ENCODE data around the gene SLC16A7. TPM values are rescaled to one million over a fixed set of nuclear protein-coding genes. Genes with fewer than 3 reads are reported as not detected.

SLC16A7 gene
- total RNA-seq, 4 donors from 2014 or later = 16.9 to 45.4 (median 27.1) TPM

DNA sequence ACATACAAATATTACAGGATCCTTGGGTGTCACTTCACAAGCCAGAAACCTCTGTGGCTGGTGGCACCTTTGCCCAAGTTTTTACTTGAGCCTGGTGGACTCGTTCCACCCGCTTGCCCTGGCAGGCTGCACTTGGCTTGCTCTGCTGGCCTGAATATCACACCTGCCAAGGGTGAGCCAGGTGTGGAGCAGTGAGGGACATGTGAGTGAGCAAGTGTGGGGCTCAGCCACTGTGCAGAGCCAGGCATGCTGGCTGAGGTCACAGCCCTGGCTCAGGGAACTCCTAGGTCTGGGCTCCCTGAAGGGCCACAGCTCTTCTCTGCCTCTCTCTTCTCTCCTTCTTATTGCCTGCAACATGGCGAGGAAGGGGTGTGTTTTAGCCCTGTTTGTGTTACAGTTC lies 82.0 kb downstream of the SLC16A7 start:
- no peaks in the 10 kb centered on the region for H3K36me3 ChIP-seq
- H3K27me3 ChIP-seq = no peaks in the 10 kb centered on the region
- H3K27ac ChIP-seq (replicated peaks in 1 of 4) = no peak overlapping the region
- intact Hi-C loops (cut with DNase I) = no loop called here
- H3K4me1 ChIP-seq = peaks cover 0 to 22% (median 5%) of the 10 kb centered on the region in 4 donors
- no peak for DNase-seq (ENCODE audit: extremely low spot score)
- TF ChIP-seq EP300 (IDR thresholded peaks at IDR 0.05) (no peak), POLR2AphosphoS5 (IDR thresholded peaks at IDR 0.05) (no peak), POLR2A (IDR thresholded peaks at IDR 0.05; ENCODE audit: low read depth) (no peak)
- TF ChIP-seq, protein P1, sequence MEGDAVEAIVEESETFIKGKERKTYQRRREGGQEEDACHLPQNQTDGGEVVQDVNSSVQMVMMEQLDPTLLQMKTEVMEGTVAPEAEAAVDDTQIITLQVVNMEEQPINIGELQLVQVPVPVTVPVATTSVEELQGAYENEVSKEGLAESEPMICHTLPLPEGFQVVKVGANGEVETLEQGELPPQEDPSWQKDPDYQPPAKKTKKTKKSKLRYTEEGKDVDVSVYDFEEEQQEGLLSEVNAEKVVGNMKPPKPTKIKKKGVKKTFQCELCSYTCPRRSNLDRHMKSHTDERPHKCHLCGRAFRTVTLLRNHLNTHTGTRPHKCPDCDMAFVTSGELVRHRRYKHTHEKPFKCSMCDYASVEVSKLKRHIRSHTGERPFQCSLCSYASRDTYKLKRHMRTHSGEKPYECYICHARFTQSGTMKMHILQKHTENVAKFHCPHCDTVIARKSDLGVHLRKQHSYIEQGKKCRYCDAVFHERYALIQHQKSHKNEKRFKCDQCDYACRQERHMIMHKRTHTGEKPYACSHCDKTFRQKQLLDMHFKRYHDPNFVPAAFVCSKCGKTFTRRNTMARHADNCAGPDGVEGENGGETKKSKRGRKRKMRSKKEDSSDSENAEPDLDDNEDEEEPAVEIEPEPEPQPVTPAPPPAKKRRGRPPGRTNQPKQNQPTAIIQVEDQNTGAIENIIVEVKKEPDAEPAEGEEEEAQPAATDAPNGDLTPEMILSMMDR (IDR thresholded peaks at IDR 0.05) = no peak
- WGBS = 58% methylated on average over 3 of the region's 3 CpGs
- no peaks in the 10 kb centered on the region for H3K9me3 ChIP-seq
- no peak overlapping the region for H3K4me3 ChIP-seq

DNA sequence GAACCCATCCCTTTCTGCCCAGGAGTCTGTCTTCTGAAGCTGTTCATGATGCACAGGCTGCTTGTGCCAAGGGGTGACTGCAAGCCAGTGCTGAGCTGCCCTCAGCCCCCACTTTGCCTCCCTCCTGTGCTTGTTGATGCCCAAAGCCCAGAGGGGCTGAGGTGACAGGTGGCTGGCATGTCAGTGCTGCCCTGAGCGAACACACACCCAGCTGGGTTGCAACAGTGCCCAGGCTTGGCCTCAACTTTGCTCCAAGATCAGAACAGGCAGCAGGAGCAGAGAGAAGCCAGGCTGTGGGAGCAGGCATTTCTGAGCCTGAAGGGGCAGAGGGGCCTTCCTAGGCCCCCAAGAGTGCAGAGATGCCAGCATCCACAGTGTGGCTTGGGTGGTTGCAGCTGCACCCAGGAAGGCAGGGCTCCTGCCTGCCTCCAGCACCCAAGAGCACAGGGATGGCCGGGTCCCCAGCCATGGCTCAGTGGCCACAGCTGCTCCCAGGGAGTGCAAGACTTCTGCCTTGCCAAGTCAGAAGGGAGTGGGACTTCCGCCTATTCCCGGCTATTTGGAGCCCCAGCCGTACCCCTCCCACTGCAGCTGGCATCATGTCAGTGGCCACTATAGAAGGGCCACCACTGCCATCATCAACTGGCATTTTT lies 83.1 kb downstream of the SLC16A7 start:
- no peak for DNase-seq (ENCODE audit: extremely low spot score)
- 87% methylated on average over 3 of the region's 5 CpGs for WGBS
- Histone ChIP-seq H3K27ac (replicated peaks in 1 of 4) (no peak overlapping the region), H3K4me1 (peaks cover 0 to 22% (median 5%) of the 10 kb centered on the region in 4 donors), H3K36me3 (no peaks in the 10 kb centered on the region), H3K4me3 (no peak overlapping the region), H3K9me3 (no peaks in the 10 kb centered on the region), H3K27me3 (no peaks in the 10 kb centered on the region)
- intact Hi-C loops (cut with DNase I) = no loop called here
- TF ChIP-seq, protein P1 (IDR thresholded peaks at IDR 0.05) = no peak
- TF ChIP-seq POLR2A (IDR thresholded peaks at IDR 0.05; ENCODE audit: low read depth) = no peak
- no peak for TF ChIP-seq EP300 (IDR thresholded peaks at IDR 0.05)

DNA sequence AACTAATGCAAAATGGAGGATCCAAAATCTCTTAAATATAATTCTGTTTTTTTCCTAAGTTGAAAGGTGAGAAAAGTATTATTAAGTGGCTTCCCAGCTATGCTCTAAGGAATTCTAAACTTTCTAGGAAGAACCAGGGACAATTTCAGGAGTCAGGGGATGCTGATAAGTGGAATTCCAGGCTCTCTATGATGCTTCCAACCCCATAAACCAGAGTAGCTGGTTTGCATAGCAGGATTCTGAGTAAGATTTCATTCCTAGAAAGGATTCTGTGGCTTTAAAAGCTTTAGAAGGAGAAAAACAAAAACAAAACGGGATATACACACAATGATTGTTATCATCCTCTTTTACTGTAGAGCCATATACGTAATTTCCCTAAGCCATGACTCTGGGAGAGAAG lies 93.9 kb downstream of the SLC16A7 start:
- Histone ChIP-seq H3K4me3 (no peak overlapping the region), H3K36me3 (no peaks in the 10 kb centered on the region), H3K4me1 (no peaks in the 10 kb centered on the region), H3K27me3 (no peaks in the 10 kb centered on the region), H3K27ac (replicated peaks in 1 of 4) (no peak overlapping the region), H3K9me3 (peaks cover 0 to 3% (median 0%) of the 10 kb centered on the region in 4 donors)
- WGBS = 84% methylated on average over 2 of the region's 2 CpGs
- TF ChIP-seq, protein P1 (IDR thresholded peaks at IDR 0.05) = no peak
- TF ChIP-seq EP300 (IDR thresholded peaks at IDR 0.05) = no peak
- DNase-seq (ENCODE audit: extremely low spot score) = no peak
- intact Hi-C loops (cut with DNase I) = no loop called here

DNA sequence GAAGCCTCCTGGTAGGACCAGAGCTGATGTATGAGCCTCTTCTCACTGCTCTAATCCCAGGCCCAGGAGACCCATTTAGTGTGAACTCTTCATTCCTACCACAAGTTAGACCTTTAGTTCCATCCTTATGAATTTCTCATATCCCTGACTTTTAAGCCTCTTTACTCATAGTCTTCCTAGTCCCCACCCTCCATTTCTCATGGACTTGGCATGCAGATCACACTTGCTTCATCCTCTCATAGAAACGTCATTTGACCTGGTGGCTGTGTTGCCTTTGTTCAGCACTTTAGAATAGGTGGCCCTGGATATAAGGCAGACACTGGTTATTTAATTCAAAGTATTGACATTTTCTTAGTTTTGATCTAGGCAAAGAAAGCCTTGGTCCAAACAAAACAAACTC lies 99.5 kb downstream of the SLC16A7 start:
- TF ChIP-seq POLR2A (IDR thresholded peaks at IDR 0.05; ENCODE audit: low read depth) = no peak
- TF ChIP-seq EP300 (IDR thresholded peaks at IDR 0.05) = no peak
- TF ChIP-seq, protein P1 (IDR thresholded peaks at IDR 0.05) = no peak
- no peak for TF ChIP-seq POLR2AphosphoS5 (IDR thresholded peaks at IDR 0.05)
- Histone ChIP-seq H3K36me3 (no peaks in the 10 kb centered on the region), H3K4me1 (peaks cover 8 to 12% (median 10%) of the 10 kb centered on the region in 4 donors), H3K27me3 (no peaks in the 10 kb centered on the region), H3K9me3 (peaks cover 0 to 3% (median 0%) of the 10 kb centered on the region in 4 donors), H3K27ac (replicated peaks in 1 of 4) (no peak overlapping the region), H3K4me3 (no peak overlapping the region)
- intact Hi-C loops (cut with DNase I) = no loop called here
- WGBS = 79% methylated on average over 1 of the region's 1 CpG
- DNase-seq (ENCODE audit: extremely low spot score) = no peak

DNA sequence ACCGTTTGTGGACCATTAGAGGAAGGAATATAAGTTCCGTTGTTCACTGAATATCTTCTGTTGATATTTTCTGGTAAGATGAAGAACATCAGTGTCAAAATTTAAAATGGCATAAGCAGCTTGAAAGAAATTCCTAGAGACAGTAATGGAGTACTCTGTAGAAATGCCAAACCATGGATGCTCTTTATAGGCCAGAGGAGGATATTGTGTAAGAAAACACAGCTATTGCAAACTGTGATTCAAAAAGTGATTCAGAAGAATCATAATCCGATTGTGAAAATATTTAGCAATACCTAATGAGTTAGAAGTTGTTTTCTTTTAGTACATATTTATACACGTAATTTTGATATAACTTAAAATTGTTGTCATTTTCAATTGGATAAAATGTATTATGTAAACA lies 102.8 kb downstream of the SLC16A7 start:
- Histone ChIP-seq H3K27ac (replicated peaks in 1 of 4) (no peak overlapping the region), H3K4me3 (no peak overlapping the region), H3K27me3 (no peaks in the 10 kb centered on the region), H3K4me1 (peaks cover 8 to 12% (median 10%) of the 10 kb centered on the region in 4 donors), H3K9me3 (no peaks in the 10 kb centered on the region), H3K36me3 (no peaks in the 10 kb centered on the region)
- TF ChIP-seq EP300 (IDR thresholded peaks at IDR 0.05) = no peak
- peak in 1 of 2 donors; percentile 22 for TF ChIP-seq POLR2AphosphoS5 (IDR thresholded peaks at IDR 0.05)
- TF ChIP-seq, protein P1 (IDR thresholded peaks at IDR 0.05) = no peak
- WGBS = 81% methylated on average over 4 of the region's 4 CpGs
- intact Hi-C loops (cut with DNase I) = no loop called here
- no peak for DNase-seq (ENCODE audit: extremely low spot score)
